NOMO-1 (cell line): Measurements from ENCODE around the gene C3AR1.
A peak's percentile ranks its signal among the peaks of the same experiment; 100 is the strongest.

Source experiments
- DNase-seq, 2 experiments: peaks; one replicate each; lab custom pipeline; 2025; ENCODE audit not compliant: unreplicated experiment in 2 of 2; lab: John Stamatoyannopoulos, UW

Gene C3AR1

DNA sequence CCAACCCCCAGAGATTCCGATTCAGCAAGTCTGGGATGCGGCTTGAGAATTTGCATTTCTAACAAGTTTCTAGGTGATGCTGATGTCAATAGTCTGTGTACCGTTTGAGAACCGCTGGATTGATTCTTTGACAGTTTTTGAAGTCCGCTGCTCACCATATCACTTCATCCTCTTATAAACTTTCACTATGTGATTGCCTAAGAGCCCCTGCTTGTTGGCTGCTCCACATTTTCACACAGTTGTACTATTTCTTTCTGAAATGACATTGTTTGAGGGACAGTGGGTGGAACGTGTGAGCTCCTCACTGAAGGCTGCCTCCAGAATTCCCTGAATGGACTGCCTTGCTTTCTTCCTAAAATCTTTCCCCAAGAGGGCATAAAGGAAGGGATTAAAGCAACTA, 7.7 kb downstream of the C3AR1 start:
- no peak for DNase-seq

DNA sequence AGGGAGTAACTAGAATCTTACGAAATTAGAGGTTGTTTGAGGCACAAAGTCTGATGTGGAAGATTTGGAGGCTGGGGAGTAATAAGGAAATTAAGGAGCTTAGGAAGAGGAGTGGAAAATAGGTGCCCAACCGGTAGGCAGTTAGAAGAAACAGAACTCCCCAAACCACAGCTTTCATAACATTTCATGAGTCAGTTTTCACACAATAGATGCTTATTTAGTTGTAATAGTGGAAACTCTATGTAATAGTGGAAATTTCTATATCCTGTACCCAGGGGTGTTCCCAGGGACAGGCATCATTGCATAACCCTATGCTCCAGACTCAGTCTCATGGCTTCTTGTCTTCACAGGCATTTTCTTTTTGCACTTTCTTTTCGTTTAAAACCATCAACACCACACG, 8.3 kb downstream of the C3AR1 start:
- peak in 1 of 2 experiments; percentile 60 for DNase-seq

DNA sequence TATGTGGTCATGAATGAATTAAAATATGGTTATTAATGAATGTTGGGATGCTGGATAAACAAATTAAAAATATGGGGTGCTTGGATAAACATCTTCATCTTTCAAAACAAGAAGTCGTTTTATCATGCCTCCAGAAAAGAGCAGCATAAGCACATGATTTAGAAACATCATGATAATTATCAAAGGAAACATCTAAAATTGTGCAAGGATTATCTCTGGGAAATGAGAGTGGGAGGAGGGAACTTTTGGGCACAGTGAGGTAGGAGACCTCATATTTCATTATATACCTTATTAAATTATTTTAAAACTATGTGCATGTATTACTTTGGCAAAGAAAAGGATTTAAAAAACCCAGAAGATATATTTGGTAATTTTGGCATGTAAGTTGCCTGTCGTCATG, 8.9 kb downstream of the C3AR1 start:
- no peak for DNase-seq

DNA sequence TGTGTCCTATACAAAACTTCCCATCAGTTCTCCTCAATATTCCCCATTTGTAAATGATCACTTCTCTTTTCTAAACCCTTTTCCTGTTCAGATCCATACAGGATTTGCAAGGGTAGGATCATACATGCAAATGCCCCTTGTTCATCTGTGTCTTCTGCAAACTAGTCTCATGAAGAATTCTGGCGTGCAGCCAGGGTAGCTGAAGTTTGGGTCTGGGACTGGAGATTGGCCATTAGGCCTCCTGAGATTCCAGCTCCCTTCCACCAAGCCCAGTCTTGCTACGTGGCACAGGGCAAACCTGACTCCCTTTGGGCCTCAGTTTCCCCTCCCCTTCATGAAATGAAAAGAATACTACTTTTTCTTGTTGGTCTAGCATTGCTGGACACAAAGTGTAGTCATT, 11.3 kb downstream of the C3AR1 start:
- no peak for DNase-seq

DNA sequence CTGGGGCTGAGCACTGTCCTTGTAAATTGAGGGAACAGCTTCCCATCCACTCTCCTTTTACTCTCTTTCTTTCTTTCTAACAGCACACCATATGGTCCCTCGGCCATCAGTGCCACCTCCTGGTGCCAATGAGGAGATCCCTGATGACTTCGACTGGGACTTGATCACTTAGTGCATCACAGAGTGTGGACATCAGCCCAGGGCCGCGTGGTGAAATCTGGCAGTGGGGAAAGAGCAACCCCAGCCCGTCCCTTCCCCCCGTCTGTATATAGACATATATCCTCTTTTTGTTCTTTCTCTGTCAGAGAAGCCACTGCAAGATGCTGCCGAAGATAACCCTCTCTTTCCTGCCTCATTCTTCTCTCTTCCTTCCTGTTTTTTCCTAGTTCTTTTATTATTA, 13.5 kb downstream of the C3AR1 start:
- DNase-seq, result peak; percentile 70 to 77

DNA sequence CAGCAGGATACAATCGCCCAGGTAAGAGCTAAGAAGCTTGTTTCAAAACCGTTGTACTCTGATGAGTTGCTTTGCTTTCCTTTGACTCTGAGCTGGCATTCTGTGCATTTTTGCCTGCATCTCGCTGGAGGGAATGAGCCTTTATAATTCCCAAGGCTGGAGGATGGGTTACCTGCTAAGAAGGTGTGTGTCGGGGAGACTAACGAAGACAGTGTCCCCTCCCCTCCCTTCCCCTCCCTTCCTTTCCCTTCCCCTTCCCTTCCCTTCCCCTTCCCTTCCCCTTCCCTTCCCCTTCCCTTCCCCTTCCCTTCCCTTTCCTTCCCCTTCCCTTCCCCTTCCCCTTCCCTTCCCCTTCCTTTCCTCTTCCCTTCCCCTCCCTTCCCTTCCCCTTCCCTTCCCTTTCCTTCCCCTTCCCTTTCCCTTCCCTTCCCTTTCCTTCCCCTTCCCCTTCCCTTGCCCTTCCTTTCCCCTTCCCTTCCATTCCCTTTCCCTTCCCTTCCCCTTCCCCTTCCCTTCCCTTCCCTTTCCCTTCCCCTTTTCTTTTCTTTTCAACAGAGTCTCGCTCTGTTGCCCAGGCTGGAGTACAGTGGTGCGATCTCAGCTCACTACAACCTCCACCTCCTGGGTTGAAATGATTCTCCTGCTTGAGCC, 15.4 kb downstream of the C3AR1 start:
- DNase-seq, result no peak

DNA sequence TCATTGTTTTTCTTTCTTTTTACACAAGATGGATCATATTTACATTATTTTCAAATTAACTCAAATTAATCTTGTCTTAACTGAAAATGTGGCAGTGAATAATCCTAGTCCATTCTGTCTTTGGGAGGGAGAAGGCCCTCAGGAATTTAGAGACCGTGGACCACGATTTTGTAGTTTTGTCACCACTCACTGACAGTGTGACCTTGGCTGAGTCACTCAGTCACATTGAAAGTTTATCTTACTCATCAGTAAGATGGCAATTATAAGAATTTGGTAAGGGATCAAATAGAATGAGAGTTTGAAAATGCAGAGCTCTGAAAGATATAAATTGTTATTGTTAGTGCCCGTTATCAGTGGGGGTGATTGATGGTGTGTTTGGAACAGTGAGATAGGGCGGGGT, 17.3 kb downstream of the C3AR1 start:
- DNase-seq, result no peak

DNA sequence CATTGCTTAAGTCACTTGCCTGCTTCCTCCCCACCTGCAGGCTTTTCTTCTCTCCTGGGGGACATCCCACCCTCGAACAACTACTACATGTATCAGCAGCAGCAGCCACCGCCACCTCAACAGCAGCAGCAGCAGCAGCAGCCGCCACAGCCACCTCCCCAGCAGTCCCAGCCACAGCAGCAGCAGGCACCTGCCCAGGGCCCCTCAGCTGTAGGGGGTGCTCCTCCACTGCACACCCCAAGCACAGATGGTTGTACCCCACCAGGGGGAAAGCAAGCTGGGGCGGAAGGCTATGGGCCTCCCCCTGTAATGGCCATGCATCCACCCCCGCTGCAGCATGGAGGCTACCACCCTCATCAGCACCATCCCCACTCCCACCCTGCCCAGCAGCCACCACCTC, 18.3 kb downstream of the C3AR1 start:
- DNase-seq, result no peak

DNA sequence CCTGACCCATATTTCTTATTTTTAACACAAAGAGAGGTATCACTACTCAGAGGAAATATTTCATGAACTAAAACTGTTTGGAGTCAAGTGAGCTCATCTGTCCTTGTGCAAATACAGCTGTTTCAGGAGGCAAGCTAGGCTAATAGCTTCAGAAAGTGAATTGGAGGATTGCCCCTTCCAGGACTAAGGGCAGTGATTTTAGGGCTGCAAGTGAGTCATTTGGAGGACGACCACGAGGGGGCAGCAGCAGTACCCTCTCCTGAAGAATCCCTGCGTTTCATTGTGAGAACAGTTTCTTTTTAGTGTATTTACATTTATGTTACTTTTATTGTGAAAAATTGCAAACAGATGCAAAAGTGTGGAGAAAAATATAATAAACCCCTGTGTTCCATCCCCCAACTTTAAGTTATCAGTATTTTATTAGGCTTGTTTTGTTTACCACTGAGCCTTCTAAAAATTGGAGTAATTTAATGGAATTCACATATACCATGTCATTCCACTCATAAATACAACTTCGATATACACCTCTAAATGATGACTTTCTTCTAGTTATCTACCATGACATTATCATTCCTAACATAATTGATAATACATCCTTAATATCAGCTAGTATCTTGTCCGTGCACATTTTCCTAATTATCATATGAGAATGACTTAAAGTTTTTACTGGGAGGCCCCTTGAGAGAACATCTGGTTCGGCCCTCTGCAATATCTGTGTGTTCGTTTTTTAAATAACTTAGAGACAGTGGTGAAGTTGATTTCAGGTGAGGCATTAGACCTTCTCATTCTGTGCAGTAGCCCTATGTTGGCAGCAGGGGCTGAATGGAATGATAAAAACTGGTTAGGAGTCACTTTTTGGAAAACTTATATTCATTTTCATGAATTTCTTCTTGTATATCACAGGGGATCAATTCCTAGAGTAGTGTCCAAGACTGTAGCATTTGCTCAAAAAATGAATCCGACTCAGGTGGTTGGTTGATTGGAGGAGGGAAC, 19.9 kb downstream of the C3AR1 start:
- DNase-seq, result peak in 1 of 2 experiments; percentile 65

DNA sequence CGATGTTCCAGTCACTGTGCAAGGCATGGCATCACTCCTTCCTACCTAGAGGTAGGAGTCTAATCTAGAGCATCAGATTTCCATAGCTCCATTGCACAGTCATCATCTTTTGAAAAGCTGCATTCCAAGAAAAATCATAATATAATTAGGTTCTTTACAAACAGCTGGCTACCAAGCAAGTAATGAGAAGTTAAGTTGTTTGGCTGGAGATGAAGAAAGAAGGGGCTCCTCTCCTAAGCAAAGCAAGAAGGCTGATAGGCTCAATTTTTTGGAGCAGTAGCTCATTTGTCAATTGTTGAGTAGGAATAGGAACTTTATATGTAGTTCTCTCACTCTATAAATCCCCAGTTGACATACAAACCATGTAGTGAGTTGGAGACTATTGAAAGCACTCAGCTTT, 25.4 kb downstream of the C3AR1 start:
- DNase-seq, result no peak

DNA sequence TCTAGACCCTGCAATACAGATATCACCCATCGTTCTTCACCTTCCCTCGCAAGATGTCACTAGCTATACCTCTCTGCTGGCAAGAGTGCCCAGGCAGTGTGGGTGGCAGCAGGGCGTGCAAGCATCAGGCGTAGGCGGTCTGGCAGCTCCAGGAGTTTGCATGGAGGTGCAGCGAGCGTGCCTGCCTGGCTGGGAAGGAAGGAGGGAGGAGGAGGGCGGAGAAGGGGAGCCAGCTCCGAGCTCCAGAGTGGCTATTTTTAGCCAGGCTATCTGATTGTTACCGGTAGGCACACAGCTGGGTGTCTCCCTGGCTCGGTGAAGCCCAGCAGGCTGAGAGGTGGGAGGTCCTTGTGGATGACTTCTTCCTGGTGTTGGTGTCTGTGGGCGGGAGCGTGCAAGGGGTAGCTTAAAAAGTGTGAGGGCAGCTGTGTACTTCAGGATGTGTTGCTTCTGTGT, 27.5 kb downstream of the C3AR1 start:
- no peak for DNase-seq

DNA sequence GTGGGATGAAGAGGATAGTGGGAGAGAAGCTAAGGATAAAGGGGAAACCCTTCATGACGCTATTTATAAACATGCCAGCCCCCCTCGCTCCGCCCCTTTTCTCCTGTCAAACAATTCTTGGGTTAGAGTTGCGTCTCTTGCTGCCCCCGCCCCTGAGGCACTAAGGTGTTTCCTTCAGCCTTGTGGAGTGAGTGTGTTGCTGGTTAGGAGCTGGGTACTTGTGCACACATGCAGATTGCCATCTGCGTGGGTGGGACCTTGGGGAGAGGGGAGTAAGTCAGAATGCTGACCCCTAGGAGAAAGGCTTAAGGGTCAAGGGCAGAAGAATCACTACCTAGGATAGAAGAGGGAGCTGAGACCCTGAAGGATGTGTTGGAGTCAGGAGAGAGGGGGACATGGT, 28.2 kb downstream of the C3AR1 start:
- DNase-seq, result no peak

DNA sequence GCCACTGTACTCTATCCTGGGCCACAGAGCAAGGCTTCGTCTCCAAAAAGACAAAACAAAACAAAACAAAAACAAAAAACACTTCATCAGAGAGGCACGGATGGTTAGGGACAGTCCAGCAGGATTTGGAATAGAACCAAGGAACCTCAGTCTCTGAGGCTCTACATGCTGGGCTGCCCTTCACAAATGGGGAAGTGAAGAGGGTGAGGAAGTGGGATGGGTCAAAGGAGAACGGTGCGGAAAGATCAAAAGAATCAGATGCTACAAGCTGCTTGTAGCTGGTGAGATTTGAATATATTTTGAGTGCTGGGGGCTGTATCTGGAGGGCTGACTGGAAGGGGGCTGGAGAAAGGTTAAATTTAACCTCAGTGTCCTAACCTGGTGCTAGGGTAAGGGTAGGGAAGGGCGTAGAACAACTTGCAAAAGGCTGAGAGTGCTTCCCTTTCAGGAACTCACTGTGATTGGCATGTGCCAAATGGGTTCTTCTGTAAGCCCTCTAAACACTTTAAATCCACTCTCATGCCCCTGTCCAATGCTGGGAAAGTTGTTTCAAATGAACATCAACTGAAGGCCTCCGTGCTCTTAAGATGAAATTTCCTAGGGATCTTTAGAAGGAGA, 29.0 kb downstream of the C3AR1 start:
- DNase-seq, result peak; percentile 55 to 60

DNA sequence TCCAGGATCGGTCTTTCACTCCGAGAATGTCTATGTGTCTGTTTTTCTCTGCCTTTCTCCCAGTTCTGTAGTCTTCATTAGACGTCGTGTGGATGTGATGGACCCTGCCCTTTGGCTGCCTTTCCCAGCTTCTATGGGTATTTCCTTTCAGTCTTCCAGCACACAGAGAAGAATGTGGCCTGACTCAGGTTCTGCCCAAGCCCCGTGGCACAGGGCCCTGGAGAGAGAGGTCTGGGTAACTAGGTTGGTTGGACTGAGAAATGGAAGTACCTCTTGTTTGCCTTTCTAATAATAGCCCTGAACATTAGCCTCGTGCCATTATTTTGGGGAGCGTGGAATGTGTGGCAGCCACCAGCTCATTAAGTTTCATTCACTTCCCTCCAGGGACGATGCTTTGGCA, 29.8 kb downstream of the C3AR1 start:
- no peak for DNase-seq

DNA sequence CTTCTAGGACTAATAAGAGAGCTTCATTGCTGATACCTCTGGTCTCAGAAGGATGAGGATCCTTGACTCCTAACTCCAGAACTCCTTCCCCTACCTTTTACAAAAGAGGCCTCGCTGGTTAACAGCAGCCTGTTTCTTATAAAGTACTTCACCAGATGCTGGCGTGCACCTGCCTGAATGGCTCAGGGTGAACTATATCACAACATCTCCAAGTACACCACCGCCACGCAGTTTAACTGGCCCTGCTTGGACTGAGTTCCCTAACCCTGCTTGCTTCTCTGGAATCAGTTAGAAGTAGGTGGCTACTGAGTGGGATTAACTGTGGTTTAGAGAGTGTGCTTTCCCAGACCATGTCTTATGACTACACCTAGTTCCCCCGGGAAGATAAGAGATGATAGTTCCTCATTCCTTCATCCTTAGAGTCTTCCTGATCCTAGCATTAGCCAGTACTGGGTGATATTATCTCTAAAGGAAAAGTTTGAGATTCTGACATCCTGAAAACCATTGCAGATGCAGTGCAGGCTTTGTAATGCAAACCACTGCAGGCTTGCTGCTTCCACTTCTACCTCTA, 30.6 kb downstream of the C3AR1 start:
- DNase-seq, result no peak

DNA sequence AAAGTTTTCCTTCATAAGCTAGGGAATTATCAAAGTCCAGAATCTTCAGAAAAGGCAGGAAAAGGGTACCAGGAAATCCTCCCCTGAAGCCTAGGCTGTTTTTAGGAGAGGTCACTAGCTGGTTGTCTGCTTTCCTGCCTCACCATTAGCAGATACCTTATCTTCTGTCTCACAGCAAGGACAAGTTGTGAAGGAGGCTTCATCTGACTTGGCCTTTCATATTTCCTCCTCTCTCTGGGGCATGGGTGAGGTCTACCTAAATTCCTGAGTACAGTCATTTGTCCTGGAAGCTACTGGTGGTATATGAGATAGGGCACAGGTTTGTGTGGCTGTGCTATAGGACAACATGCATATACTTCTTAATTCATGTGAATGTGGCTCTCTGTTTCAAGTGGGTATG, 31.4 kb downstream of the C3AR1 start:
- DNase-seq, result no peak

DNA sequence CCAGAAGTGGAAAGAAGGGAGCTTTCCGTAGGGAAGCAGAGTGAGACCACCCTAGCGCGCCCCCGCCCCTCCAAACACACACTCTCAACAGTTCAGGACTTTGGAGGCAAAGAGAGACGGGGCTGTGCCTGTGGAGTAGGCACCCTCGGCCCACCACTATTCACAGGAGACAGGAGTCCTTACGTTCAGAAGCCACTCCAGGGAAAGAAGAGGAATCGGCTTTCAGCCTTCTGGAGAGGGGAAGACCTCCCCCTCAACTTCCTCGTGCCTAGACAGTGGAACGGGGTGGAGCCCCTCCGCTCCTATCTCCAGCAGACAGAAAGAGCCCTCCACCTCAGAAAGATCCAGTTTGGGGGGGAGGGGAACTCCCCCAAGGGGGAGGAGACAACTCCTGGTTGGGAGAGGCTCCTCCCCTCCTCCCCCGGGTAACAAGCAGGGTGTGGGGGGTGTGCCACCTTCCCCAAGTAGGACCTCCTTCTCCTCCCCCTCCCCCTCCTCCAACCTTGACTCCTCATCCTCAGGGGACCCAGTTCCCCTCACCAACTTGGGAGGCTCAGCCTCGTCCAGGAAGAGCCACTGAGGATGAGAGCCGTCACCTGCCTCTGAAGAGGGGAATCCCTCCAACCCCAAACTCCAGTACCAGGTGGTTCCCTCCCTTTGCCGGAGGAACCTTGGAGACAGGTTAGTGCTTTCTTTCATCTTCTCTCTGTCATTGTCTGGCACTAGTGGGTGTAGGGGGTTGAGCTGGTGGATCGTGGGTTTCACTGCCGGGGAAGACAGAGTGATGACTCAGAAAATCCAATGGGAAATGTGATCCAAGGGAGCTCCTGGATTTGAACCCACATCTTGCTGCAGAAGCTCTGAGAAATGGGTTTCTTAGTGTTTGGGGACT, 32.8 kb downstream of the C3AR1 start:
- DNase-seq, result no peak

DNA sequence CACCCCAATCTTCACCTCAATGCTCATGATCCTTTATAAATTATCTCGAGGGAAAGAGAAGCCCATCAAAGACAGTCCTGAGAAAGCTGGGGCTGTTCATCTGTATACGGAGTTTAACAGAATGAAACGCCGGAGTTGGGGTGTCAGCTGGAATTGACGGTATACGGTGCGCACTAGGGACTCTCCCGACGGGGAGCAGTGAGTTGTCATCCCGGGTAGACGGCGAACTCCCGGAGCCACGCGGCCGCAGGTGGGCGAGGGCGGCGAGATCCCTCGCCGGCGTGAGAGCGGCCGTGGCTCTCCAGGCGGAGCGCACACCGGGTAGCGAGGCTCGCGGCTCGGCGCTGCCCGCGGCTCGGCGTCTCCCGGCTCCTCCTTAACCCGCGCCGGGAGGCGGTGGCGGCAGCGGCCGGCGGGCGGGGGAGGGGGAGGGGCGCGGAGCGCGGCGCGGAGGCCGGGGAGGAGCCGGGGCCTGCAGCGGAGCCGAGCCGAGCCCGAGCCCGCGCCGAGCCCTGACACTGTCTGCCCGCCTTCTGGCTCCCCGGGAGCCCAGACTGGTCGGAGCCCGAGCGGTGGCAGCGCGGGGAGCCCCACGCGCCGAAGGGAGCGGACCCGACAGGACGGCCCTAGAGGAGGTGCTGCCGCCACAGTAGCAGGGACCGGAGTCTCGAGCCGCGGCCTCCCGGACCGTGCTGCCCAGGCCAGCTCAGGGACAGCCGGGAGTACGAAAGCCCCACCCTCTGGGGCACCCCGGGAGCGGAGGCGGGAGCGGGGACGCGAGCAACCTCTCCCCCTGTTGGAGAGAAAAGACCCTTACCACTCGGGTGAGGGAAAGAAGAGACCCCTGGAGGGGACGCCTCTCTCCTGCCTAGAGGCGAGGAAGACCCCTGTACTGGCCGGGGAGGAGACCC, 33.7 kb downstream of the C3AR1 start, which contains the start of gene FOXJ2:
Gene FOXJ2, plus strand, starts transcription at position 475 of the 911 bp plus-strand sequence. CDS start 7,117 bp downstream, outside the sequence.
- peak; percentile 40 to 72 for DNase-seq

DNA sequence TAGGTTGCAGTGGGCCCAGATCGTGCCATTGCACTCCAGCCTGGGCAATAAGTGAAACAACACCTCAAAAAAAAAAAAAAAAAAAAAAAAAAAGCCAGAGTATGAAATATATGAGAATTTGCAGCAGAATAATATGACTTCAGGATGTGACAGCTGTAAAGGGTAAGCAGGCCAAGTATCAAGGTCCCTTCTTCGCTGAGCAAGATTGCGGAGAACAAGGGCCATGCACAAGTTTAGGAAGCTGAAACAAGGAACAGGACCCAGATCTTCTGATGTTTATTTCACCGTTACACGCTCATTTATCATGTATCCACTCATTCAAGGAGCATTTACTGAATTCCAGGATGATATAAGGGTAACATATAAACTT, 34.3 kb downstream of the C3AR1 start:
- no peak for DNase-seq
